ENCODE data around the gene NFYA.

NFYA gene

DNA sequence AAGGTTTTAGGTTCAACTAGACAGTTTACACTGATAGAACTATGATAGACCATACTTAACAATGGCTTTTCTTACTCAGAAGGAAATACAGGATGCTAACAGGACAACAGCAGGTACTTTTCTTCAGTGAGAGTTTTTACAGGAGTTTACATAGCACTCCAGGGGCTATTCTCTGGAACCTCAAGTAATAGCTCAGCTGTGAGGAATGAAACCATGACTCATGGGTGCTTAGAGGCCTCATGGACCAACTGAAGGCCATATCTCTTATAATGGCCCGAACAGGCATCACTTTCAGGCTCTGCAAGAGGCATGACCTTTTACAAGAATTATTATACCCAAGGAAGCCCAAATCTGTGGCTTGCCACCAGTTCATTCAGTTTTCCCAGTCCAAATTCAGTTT lies 49.6 kb downstream of the NFYA start:
- DNase-seq = no peak

GRCh38 chr6:41122918-41123317 lies 50.1 kb downstream of the NFYA start:
- no peak for DNase-seq

- DNase-seq = no peak
These were observed 52.5 kb downstream of the NFYA start for GRCh38 chr6:41125282-41125681.

DNA sequence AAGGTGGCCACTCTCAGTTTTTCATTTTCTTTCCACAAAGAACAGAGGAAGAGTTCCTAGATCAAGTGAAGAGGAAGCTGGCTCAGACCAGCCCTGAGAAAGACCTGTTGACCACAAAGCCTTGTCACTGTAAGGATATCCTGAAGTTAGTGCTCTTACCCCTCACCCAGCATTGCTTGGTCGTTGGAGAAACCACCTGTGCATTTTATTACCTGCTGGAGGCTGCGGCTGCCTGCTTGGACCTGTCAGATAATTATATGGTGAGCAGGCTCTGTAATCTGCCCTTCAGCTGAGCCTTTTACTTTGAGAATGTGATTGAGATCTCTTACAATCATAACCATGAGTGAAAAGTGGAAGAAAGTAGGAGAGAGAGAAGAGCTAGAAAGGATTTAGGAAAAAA lies 59.5 kb downstream of the NFYA start:
- no peak for DNase-seq

- DNase-seq = no peak
These were observed 62.5 kb downstream of the NFYA start for GRCh38 chr6:41135062-41135832.

DNA sequence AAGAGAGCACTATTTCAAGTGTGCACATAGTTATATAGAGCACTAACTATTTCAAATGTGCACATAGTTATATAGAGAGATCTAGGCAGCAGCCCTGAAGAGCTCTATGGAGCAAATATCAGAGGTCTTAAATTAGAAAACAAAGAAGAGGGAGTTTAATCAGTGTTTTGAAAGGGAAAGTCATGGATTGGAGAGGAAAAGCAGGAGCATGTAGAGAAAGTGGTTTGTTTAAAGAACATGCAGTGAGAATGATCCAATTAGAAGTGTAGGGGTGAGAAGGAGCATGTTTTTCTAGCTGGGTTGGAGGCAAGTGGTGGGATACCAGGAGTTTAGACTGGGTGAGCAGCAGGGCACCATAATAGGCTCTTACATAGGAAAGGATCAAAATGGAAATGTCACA lies 64.1 kb downstream of the NFYA start:
- no peak for DNase-seq

DNA sequence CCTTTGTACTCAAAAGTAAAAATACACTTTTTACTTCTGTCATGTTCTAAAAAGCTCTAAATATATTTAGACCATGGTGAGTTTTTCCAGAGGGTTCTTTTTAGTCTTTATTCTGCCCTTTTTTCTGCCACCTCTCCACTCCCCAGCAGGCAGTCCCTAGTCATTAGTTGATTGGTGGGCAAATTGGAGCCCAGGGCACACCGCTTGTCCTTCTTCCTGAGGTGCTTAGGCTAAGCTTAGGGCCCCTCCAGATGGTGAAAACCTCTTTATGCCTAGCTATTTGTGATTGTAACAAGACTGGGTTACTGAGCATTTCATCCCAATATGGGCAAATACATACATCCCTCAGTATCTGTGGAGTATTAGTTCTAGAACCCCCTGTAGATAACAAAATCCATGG lies 75.1 kb downstream of the NFYA start:
- DNase-seq = no peak
